Heart left ventricle (tissue), 16 donors: ENCODE measurements around the gene STON2. TPM values are rescaled to one million over a fixed set of nuclear protein-coding genes. Genes with fewer than 3 reads are reported as not detected.

Experiments used
- ATAC-seq, 4 donors: fragments of 200-7000 bp; cut with Tn5 transposase; one replicate each; pipeline ENCODE4 v1.9.1; 2020 to 2022; ENCODE audit warnings: moderate library complexity in 4 of 4, mild to moderate bottlenecking in 3 of 4, moderate number of reproducible peaks in 1 of 4
- DNase-seq, 5 donors: peaks; one replicate each; pipeline ENCODE4 v3.0.0-alpha.2; 2020
- H3K27ac ChIP-seq, 12 donors: fragments of 200-600 bp; sonication (generic) in 4 of 12; one replicate each; pipeline versions ENCODE4 v1.5.0 to v1.8.0; 2016 to 2022; ENCODE audit warnings: mild to moderate bottlenecking in 2 of 12
- H3K27me3 ChIP-seq, 9 donors: fragments of 200-600 bp; sonication (generic) in 2 of 9; one replicate each; pipeline versions ENCODE4 v1.5.1 to v1.8.0; 2016 to 2022; ENCODE audit warnings: mild to moderate bottlenecking in 3 of 9
- H3K36me3 ChIP-seq, 9 donors: fragments of 200-600 bp; sonication (generic) in 2 of 9; one replicate each; pipeline versions ENCODE4 v1.5.0 to v1.8.0; 2018 to 2022; ENCODE audit warnings: mild to moderate bottlenecking in 2 of 9
- H3K4me1 ChIP-seq, 12 donors: fragments of 200-600 bp; sonication (generic) in 4 of 12; one replicate each; pipeline versions ENCODE4 v1.5.0 to v1.8.0; 2016 to 2022; ENCODE audit warnings: mild to moderate bottlenecking in 3 of 12
- H3K4me3 ChIP-seq, 12 donors: fragments of 200-600 bp; sonication (generic) in 4 of 12; one replicate each; pipeline versions ENCODE4 v1.5.0 to v1.8.0; 2017 to 2022; ENCODE audit warnings: mild to moderate bottlenecking in 9 of 12, moderate library complexity in 4 of 12
- H3K9me3 ChIP-seq, 12 donors: fragments of 200-600 bp; sonication (generic) in 4 of 12; one replicate each; pipeline versions ENCODE4 v1.5.0 to v1.8.0; 2016 to 2022; ENCODE audit warnings: mild to moderate bottlenecking in 1 of 12
- CTCF ChIP-seq, 12 donors: fragments of 200-600 bp; sonication (generic) in 4 of 12; IDR thresholded peaks; one replicate each; pipeline versions ENCODE4 v1.5.0 to v1.8.0; 2018 to 2022; ENCODE audit warnings: antibody characterized with exemption in 12 of 12, mild to moderate bottlenecking in 5 of 12
- POLR2A ChIP-seq, 2 donors: fragments of 450-650 bp; IDR thresholded peaks; one replicate each; pipeline ENCODE4 v1.6.1; 2017; ENCODE audit warnings: antibody characterized with exemption in 2 of 2, mild to moderate bottlenecking in 2 of 2, moderate library complexity in 2 of 2
- WGBS, 4 donors: extraction: QIAGEN DNeasy Blood & Tissue Kit in 2 of 4; methylation state at CpG; one replicate each; pipeline versions ENCODE4 v1.1.5 to v1.1.7; 2013 to 2018; 5-methylcytosine and 5-hydroxymethylcytosine counted together
- intact Hi-C, 10 donors: fragments of 100-400 bp; cut with DNase I; formaldehyde crosslinking; loops; one replicate each; pipeline versions ENCODE4 v1.11.1 to v1.14.2; 2022
- polyA plus RNA-seq, 2 donors: library from polyadenylated mRNA; stranded (reverse); fragments of 200-250 nt; gene quantifications; one replicate each; pipeline ENCODE4 v1.2.3, GENCODE V29; 2013
- total RNA-seq, 9 donors: library from RNA; depleted of rRNA in 2 of 9; stranded (reverse); fragments of >200 nt in 2 of 9; fragmentation: NEBNext Ultra II Directional in 3 of 9; extraction: Animal tissue kit (Norgen Biotek cat#: 25700) in 3 of 9; gene quantifications; one replicate each; pipeline versions ENCODE4 v1.1.0 to v1.2.4, GENCODE V29; 2016 to 2023
- donor health status: ischemic (EF 13 %, LVEDD 7.1; RV severe dilation, severe dysfunction).
- donor health status: healthy with polysubstance abuse.
- donor health status: DM: no; HTN: yes; CAD: no.
- donor health status: DM: no; HTN: no; CAD: no.
- donor health status: ischemic (EF 25% LVEDD 6.9; RV normal size, moderate dysfunction).
- donor health status: ischemic (EF 25% LVEDD 5.7; RV mildly dilated, moderate dysfunction).
- donor health status: healthy.
- donor health status: DM: yes; HTN: yes; CAD: no.
- donor health status: ischemic (EF 35%, LVEDD 5.7; RV mildly dilated, moderate dysfunction).
- donor health status: nonischemic (EF 11% LVEDD 7.7; RV severe dilation, severe dysfunction).
- donor health status: DM: yes; HTN: yes; CAD: no.
- donor health status: PGD.
- donor health status: ischemic (EF 29% LVEDD 5.4; RV normal size, mild dysfunction).
- donor health status: nonischemic (EF 23%, LVEDD 6.1; RV moderate dilation, normal function).

STON2 gene
- total and polyA plus RNA-seq, 11 donors = 0.28 to 27.5 (median 7.0) TPM

GRCh38 chr14:81367563-81367962 is 32.6 kb downstream of the STON2 start:
- no peak for DNase-seq
- TF ChIP-seq POLR2A (IDR thresholded peaks at IDR 0.05) = no peak
- no peak for TF ChIP-seq CTCF (IDR thresholded peaks at IDR 0.05)
- WGBS, 4 donors = 71 to 79% (median 76%) methylated on average over 4 of the region's 4 CpGs
- no peaks in the 10 kb centered on the region for H3K9me3 ChIP-seq
- no peak overlapping the region for H3K4me3 ChIP-seq
- no peak for ATAC-seq
- H3K27me3 ChIP-seq = no peaks in the 10 kb centered on the region
- no peak overlapping the region for H3K27ac ChIP-seq
- H3K36me3 ChIP-seq = peaks cover 0 to 19% (median 0%) of the 10 kb centered on the region in 9 donors
- intact Hi-C loops = no loop called here
- H3K4me1 ChIP-seq = peaks cover 0 to 22% (median 0%) of the 10 kb centered on the region in 12 donors

- ATAC-seq (no peak), DNase-seq (no peak)
- H3K4me1 ChIP-seq = peaks cover 0 to 22% (median 0%) of the 10 kb centered on the region in 12 donors
- peaks cover 0 to 19% (median 0%) of the 10 kb centered on the region in 9 donors for H3K36me3 ChIP-seq
- H3K27me3 ChIP-seq = no peaks in the 10 kb centered on the region
- no peak overlapping the region for H3K27ac ChIP-seq
- intact Hi-C loops = no loop called here
- no peak overlapping the region for H3K4me3 ChIP-seq
- TF ChIP-seq POLR2A (IDR thresholded peaks at IDR 0.05) (no peak), CTCF (IDR thresholded peaks at IDR 0.05) (no peak)
- H3K9me3 ChIP-seq = no peaks in the 10 kb centered on the region
- WGBS, 4 donors = 86 to 93% (median 91%) methylated on average over 7 of the region's 7 CpGs
These were observed 33.2 kb downstream of the STON2 start for GRCh38 chr14:81366884-81367283.

- DNase-seq (no peak), ATAC-seq (no peak)
- Histone ChIP-seq H3K4me1 (peaks cover 0 to 22% (median 0%) of the 10 kb centered on the region in 12 donors), H3K27ac (no peak overlapping the region), H3K4me3 (no peak overlapping the region), H3K9me3 (no peaks in the 10 kb centered on the region), H3K27me3 (no peaks in the 10 kb centered on the region), H3K36me3 (peaks cover 0 to 18% (median 0%) of the 10 kb centered on the region in 9 donors)
- WGBS, 4 donors = 25 to 49% (median 35%) methylated on average over 3 to 6 of the region's 6 CpGs
- intact Hi-C loops = no loop called here
- TF ChIP-seq CTCF (IDR thresholded peaks at IDR 0.05) (no peak), POLR2A (IDR thresholded peaks at IDR 0.05) (no peak)
These were observed 33.9 kb downstream of the STON2 start for GRCh38 chr14:81366214-81366613.

- Histone ChIP-seq H3K27me3 (no peaks in the 10 kb centered on the region), H3K9me3 (no peaks in the 10 kb centered on the region), H3K36me3 (no peaks in the 10 kb centered on the region), H3K4me1 (peaks cover 0 to 26% (median 0%) of the 10 kb centered on the region in 12 donors), H3K27ac (peak overlapping the region in 9 of 12 donors; percentile 0 to 63 (median 35)), H3K4me3 (peak overlapping the region in 4 of 12 donors; percentile 1 to 9 (median 2))
- intact Hi-C loops = no loop called here
- DNase-seq (peak in 1 of 5 donors; percentile 28), ATAC-seq (no peak)
- TF ChIP-seq CTCF (IDR thresholded peaks at IDR 0.05) = no peak
- TF ChIP-seq POLR2A (IDR thresholded peaks at IDR 0.05) = no peak
- 43 to 59% (median 51%) methylated on average over 4 of the region's 4 CpGs for WGBS, 4 donors
These were observed 36.3 kb downstream of the STON2 start for GRCh38 chr14:81363746-81364378.
